GM12891 (cell line): ENCODE measurements around the gene RNASEH2A.

ENCODE experiments used
- POLR2A ChIP-seq: IDR thresholded peaks from 2 replicates; pipeline ENCODE4 v1.6.1; 2011; ENCODE audit warnings: low read depth, low read length, control low read depth
- POLR2AphosphoS5 ChIP-seq: IDR thresholded peaks from 2 replicates; pipeline ENCODE4 v1.6.1; 2011; ENCODE audit warnings: low read depth, low read length, control low read depth
- TAF1 ChIP-seq: IDR thresholded peaks from 2 replicates; pipeline ENCODE4 v1.6.1; 2011; ENCODE audit warnings: low read depth, low read length, control low read depth

- TF ChIP-seq TAF1: no peak
- TF ChIP-seq POLR2A: no peak
- TF ChIP-seq POLR2AphosphoS5: no peak
Measured at GRCh38 chr19:12797141-12797587, 9.2 kb upstream of the RNASEH2A start.
